OCI-LY7 (cell line): Measurements from ENCODE around the gene TSPAN7.

ENCODE experiments used
- CTCF ChIP-seq: fragments of 200-600 bp; sonication (generic); conservative IDR thresholded peaks from 2 replicates; pipeline ENCODE4 v1.5.1; 2014; ENCODE audit warnings: mild to moderate bottlenecking, antibody characterized with exemption, low read length, moderate library complexity, mixed read lengths
- EZH2phosphoT487 ChIP-seq: fragments of 200-600 bp; sonication (generic); IDR thresholded peaks from 2 replicates; pipeline ENCODE4 v1.6.1; 2018; ENCODE audit warnings: low read depth, borderline replicate concordance, mild to moderate bottlenecking, mixed run types, antibody characterized with exemption, low read length, moderate library complexity, mixed read lengths

DNA sequence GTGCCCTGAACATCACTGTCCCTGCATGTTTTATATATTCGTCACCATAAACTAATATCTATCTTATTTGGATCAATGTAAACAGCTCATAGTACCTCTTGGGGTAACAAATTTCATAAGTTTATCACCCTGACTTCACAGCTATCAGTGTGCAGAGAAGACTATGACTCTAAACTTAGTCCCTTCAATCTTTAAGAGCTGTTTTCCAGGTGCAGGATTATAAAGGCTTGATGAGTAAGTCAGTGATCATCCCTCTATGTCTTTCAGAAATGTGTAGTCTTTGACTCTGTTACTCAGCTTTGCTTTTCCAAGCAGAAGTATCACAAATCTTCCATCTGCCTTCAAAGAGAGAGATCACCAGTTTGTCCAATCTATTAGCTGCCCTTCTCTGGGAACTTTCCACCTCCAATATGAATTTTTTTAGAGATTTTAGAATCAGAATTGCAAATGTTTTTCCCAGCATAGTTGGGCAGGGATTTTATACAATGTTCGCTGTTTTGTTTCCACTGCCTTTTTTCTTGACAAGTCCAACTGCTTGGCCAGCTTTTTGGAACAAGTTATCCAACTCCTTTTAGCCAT is 45.1 kb upstream of the TSPAN7 start:
- TF ChIP-seq CTCF (no peak), EZH2phosphoT487 (no peak)
